A549 (cell line): Measurements from ENCODE around the gene ERP44.

Source experiments
- CTCF ChIP-seq: fragments of >200 bp; sonication (Bioruptor Twin); formaldehyde crosslinking; IDR thresholded peaks from 3 replicates; pipeline ENCODE4 v1.5.1; 2016
- ESRRA ChIP-seq: fragments of 150-350 bp; IDR thresholded peaks from 2 replicates; pipeline ENCODE4 v1.6.1; 2014; ENCODE audit warnings: mild to moderate bottlenecking, low read length, borderline replicate concordance
- POLR2A ChIP-seq: IDR thresholded peaks from 2 replicates; pipeline ENCODE4 v1.6.1; 2012; ENCODE audit warnings: mild to moderate bottlenecking, low read length

GRCh38 chr9:100057624-100058023, 41.2 kb downstream of the ERP44 start:
- no peak for TF ChIP-seq CTCF
- TF ChIP-seq ESRRA, result no peak
- TF ChIP-seq POLR2A, result no peak
